ENCODE measurements around the gene FAM120C. TPM values are rescaled to one million over a fixed set of nuclear protein-coding genes. Genes with fewer than 3 reads are reported as not detected.

Gene FAM120C
- polyA plus RNA-seq, 3 donors = 1.7 to 2.6 (median 1.8) TPM

GRCh38 chrX:54090880-54091279 is 92.2 kb downstream of the FAM120C start:
- no peak overlapping the region for H3K27ac Mint-ChIP-seq
- WGBS (ENCODE audit: insufficient coverage) = no CpG with 5 or more reads among the region's 2 CpGs
- Histone ChIP-seq H3K4me2 (replicated peaks; ENCODE audit: extremely low read depth, low read length, poor library complexity, severe bottlenecking) (no peak overlapping the region), H3K9me3 (replicated peaks in 1 of 2; ENCODE audit: control insufficient read depth in 1 of 2, insufficient read depth in 1 of 2, low read length in 2 of 2) (no peaks in the 10 kb centered on the region), H3K36me3 (replicated peaks in 1 of 2; ENCODE audit: control insufficient read depth in 1 of 2, insufficient read depth in 2 of 2, low read length in 2 of 2) (no peaks in the 10 kb centered on the region), H4K20me1 (ENCODE audit: insufficient read depth, low read length) (no peaks in the 10 kb centered on the region), H3K9ac (ENCODE audit: insufficient read depth, low read length, poor library complexity, severe bottlenecking) (no peak overlapping the region), H3K4me1 (ENCODE audit: control insufficient read depth in 1 of 2, insufficient read depth in 2 of 2, low read length in 2 of 2) (no peaks in the 10 kb centered on the region), H3K27ac (ENCODE audit: low read depth in 1 of 2, low read length in 2 of 2) (no peak overlapping the region), H3K4me3 (replicated peaks in 1 of 3; ENCODE audit: low read depth in 2 of 3, low read length in 3 of 3) (no peak overlapping the region), H3K27me3 (ENCODE audit: control insufficient read depth in 2 of 2, insufficient read depth in 2 of 2, low read length in 2 of 2) (no peaks in the 10 kb centered on the region), H3K79me2 (ENCODE audit: insufficient read depth, low read length) (no peaks in the 10 kb centered on the region), H2AFZ (ENCODE audit: insufficient read depth, low read depth, low read length, poor library complexity, severe bottlenecking) (no peak overlapping the region)
- peaks cover 2 to 4% of the 10 kb centered on the region in 2 donors for H3K36me3 Mint-ChIP-seq
- H3K9me3 Mint-ChIP-seq = peaks cover 0 to 2% (median 0%) of the 10 kb centered on the region in 7 donors
- H3K4me3 Mint-ChIP-seq = no peak overlapping the region
- no peaks in the 10 kb centered on the region for H3K4me1 Mint-ChIP-seq
- intact Hi-C loops (cut with micrococcal nuclease) = no loop called here
- DNase-seq = no peak
- peaks cover 0 to 2% (median 0%) of the 10 kb centered on the region in 3 donors for H3K27me3 Mint-ChIP-seq (ENCODE audit: low read depth in 3 of 3)
- TF ChIP-seq CTCF (IDR thresholded peaks at IDR 0.05) = no peak

GRCh38 chrX:54089191-54089590 is 93.9 kb downstream of the FAM120C start:
- no peak for TF ChIP-seq CTCF (IDR thresholded peaks at IDR 0.05)
- Histone ChIP-seq H3K36me3 (replicated peaks in 1 of 2; ENCODE audit: control insufficient read depth in 1 of 2, insufficient read depth in 2 of 2, low read length in 2 of 2) (no peaks in the 10 kb centered on the region), H3K27me3 (ENCODE audit: control insufficient read depth in 2 of 2, insufficient read depth in 2 of 2, low read length in 2 of 2) (no peaks in the 10 kb centered on the region), H3K4me2 (replicated peaks; ENCODE audit: extremely low read depth, low read length, poor library complexity, severe bottlenecking) (no peak overlapping the region), H3K4me1 (ENCODE audit: control insufficient read depth in 1 of 2, insufficient read depth in 2 of 2, low read length in 2 of 2) (no peaks in the 10 kb centered on the region), H3K9ac (ENCODE audit: insufficient read depth, low read length, poor library complexity, severe bottlenecking) (no peak overlapping the region), H2AFZ (ENCODE audit: insufficient read depth, low read depth, low read length, poor library complexity, severe bottlenecking) (no peak overlapping the region), H3K27ac (ENCODE audit: low read depth in 1 of 2, low read length in 2 of 2) (no peak overlapping the region), H4K20me1 (ENCODE audit: insufficient read depth, low read length) (no peaks in the 10 kb centered on the region), H3K4me3 (replicated peaks in 1 of 3; ENCODE audit: low read depth in 2 of 3, low read length in 3 of 3) (no peak overlapping the region), H3K9me3 (replicated peaks in 1 of 2; ENCODE audit: control insufficient read depth in 1 of 2, insufficient read depth in 1 of 2, low read length in 2 of 2) (no peaks in the 10 kb centered on the region), H3K79me2 (ENCODE audit: insufficient read depth, low read length) (no peaks in the 10 kb centered on the region)
- H3K27me3 Mint-ChIP-seq (ENCODE audit: low read depth in 3 of 3) = no peaks in the 10 kb centered on the region
- peaks cover 10 to 11% of the 10 kb centered on the region in 2 donors for H3K36me3 Mint-ChIP-seq
- no peak overlapping the region for H3K4me3 Mint-ChIP-seq
- WGBS (ENCODE audit: insufficient coverage) = no CpG with 5 or more reads among the region's 2 CpGs
- peaks cover 0 to 2% (median 0%) of the 10 kb centered on the region in 7 donors for H3K9me3 Mint-ChIP-seq
- H3K4me1 Mint-ChIP-seq = no peaks in the 10 kb centered on the region
- no peak for DNase-seq
- intact Hi-C loops (cut with micrococcal nuclease) = no loop called here
- H3K27ac Mint-ChIP-seq = no peak overlapping the region

Measured in CD14-positive monocyte (primary cell).